Stomach smooth muscle (tissue), 2 donors: ENCODE results near the gene SLC22A14.

Experiments
- H3K27ac ChIP-seq: one replicate; pipeline ENCODE4 v1.7.0; 2013; ENCODE audit warnings: mild to moderate bottlenecking, low read length, inconsistent platforms
- H3K27me3 ChIP-seq, 2 donors: one replicate each; pipeline ENCODE4 v1.7.0; 2013; ENCODE audit warnings: low read length in 2 of 2; ENCODE audit not compliant: insufficient read depth in 2 of 2, control insufficient read depth in 1 of 2
- H3K36me3 ChIP-seq, 2 donors: one replicate each; pipeline ENCODE4 v1.7.0; 2013; ENCODE audit warnings: low read length in 2 of 2; ENCODE audit not compliant: control insufficient read depth in 2 of 2, insufficient read depth in 2 of 2
- H3K4me1 ChIP-seq: one replicate; pipeline ENCODE4 v1.7.0; 2013; ENCODE audit warnings: low read length; ENCODE audit not compliant: control insufficient read depth, insufficient read depth
- H3K4me3 ChIP-seq, 2 donors: one replicate each; pipeline ENCODE4 v1.7.0; 2013; ENCODE audit warnings: low read length in 2 of 2
- H3K9ac ChIP-seq, 2 donors: one replicate each; pipeline ENCODE4 v1.7.0; 2013; ENCODE audit warnings: low read length in 2 of 2, mild to moderate bottlenecking in 1 of 2
- H3K9me3 ChIP-seq, 2 donors: one replicate each; pipeline ENCODE4 v1.7.0; 2013; ENCODE audit warnings: low read length in 2 of 2; ENCODE audit not compliant: control insufficient read depth in 2 of 2
- donor health status: healthy.
- donor health status: Pancreatic carcinoma.

SLC22A14 gene

GRCh38 chr3:38364721-38365400 is 82.8 kb downstream of the SLC22A14 start:
- H3K9me3 ChIP-seq, result no peaks in the 10 kb centered on the region
- H3K4me1 ChIP-seq, result no peaks in the 10 kb centered on the region
- H3K36me3 ChIP-seq, result peaks cover 0 to 16% of the 10 kb centered on the region in 2 donors
- H3K27ac ChIP-seq, result no peak overlapping the region
- H3K27me3 ChIP-seq, result no peaks in the 10 kb centered on the region
- H3K9ac ChIP-seq, result no peak overlapping the region
- H3K4me3 ChIP-seq, result no peak overlapping the region

- Histone ChIP-seq H3K27me3 (no peaks in the 10 kb centered on the region), H3K9me3 (no peaks in the 10 kb centered on the region), H3K4me3 (no peak overlapping the region), H3K4me1 (no peaks in the 10 kb centered on the region), H3K36me3 (peaks cover 0 to 14% of the 10 kb centered on the region in 2 donors), H3K9ac (no peak overlapping the region), H3K27ac (no peak overlapping the region)
Observed at GRCh38 chr3:38365469-38366062, 83.5 kb downstream of the SLC22A14 start.

DNA sequence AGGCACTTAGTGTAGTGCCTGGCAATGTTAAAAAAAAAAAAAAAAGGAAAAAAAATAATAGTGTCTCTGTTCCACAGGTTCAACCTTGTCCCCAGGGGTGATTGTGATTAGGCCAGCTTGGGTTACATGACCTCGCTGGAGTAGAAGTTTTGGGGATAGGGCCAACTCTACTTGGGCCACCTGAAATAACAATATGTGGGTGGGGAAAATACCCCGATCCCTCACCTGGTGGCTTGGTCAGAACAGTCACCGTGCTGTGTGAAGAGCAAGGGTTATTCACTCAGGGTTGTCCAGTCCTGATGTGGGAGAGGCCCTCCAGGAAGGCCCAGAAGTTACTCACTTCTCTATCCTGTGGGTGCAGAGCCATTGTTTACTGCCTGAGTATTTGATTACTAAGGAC is 84.0 kb downstream of the SLC22A14 start:
- Histone ChIP-seq H3K9me3 (no peaks in the 10 kb centered on the region), H3K9ac (no peak overlapping the region), H3K36me3 (peaks cover 0 to 14% of the 10 kb centered on the region in 2 donors), H3K27me3 (no peaks in the 10 kb centered on the region), H3K27ac (no peak overlapping the region), H3K4me1 (no peaks in the 10 kb centered on the region), H3K4me3 (no peak overlapping the region)

- Histone ChIP-seq H3K9ac (no peak overlapping the region), H3K9me3 (no peaks in the 10 kb centered on the region), H3K36me3 (peaks cover under 1 to 16% of the 10 kb centered on the region in 2 donors), H3K27me3 (no peaks in the 10 kb centered on the region), H3K4me3 (no peak overlapping the region), H3K4me1 (no peaks in the 10 kb centered on the region), H3K27ac (no peak overlapping the region)
Observed at GRCh38 chr3:38367779-38368178, 85.7 kb downstream of the SLC22A14 start.
